CD4-positive, alpha-beta T cell treated with Interferon gamma for 1 hour (primary cell): ENCODE results near the gene HBG2.

Experiments
- DNase-seq: peaks from one replicate; pipeline ENCODE4 v3.0.0-alpha.2; 2020

Gene HBG2

GRCh38 chr11:5226732-5227310 is 27.8 kb downstream of the HBG2 start, which contains the start of gene HBB:
TSS of gene HBB (minus strand) at chr11:5227071. CDS start at chr11:5227021, 50 bp downstream.
- no peak for DNase-seq

- DNase-seq = no peak
These were observed 29.1 kb downstream of the HBG2 start for GRCh38 chr11:5225480-5225871.

- no peak for DNase-seq
These were observed 29.8 kb downstream of the HBG2 start for GRCh38 chr11:5224538-5225479.

- no peak for DNase-seq
These were observed 30.9 kb downstream of the HBG2 start for GRCh38 chr11:5223686-5224085.

DNA sequence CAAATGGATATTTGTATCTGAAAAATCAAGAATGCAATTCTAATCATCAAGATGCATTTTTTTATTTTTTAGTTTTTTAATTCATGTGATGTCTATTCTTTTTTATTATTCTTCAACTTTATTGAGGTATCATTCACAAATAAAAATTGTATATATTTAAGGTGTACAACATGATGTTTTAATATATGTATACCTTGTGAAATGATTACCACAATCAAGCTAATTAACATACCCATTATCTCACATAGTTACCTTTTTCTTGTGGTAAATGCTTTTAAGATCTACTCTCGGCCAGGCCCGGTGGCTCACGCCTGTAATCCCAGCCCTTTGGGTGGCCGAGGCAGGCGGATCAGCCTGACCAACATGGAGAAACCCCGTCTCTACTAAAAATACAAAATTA is 31.4 kb downstream of the HBG2 start:
- DNase-seq = no peak

GRCh38 chr11:5210376-5210885 is 44.1 kb downstream of the HBG2 start:
- no peak for DNase-seq

DNA sequence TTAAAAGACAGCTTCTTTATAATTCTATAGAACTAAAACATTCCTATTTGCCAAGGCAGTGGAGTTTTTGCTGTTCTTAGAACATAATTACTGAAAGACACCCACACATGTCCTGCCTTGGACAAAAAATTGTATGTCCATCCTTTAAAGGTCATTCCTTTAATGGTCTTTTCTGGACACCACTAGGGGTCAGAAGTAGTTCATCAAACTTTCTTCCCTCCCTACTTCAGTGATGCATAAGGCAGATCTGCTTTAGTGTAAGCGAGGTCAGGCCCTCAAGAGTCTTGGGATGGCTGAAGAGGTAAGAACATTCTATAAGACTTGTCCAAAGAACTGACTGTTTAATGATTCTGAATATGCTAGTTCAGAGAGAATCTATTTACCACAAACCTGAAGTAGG is 49.8 kb downstream of the HBG2 start:
- DNase-seq = no peak

DNA sequence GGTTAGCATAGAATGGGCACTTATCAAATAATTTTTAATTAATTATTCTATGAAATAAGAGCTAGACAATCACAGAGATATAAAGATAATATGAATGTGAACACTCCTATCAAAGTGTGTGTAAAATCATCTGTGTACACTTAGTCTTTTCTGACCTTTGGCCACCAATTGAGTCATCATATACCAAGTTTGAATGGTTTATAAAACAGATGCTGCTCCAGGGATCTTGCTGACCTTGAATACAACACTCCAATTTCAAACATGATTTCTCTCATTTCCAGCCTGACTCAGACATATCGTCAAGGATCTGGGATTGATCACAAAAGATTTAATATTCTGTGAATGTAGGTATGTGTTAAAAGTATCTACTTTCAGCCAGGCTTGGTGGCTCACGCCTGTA is 51.2 kb downstream of the HBG2 start:
- no peak for DNase-seq
